Stimulated activated CD4-positive, alpha-beta T cell treated with anti-CD3 and anti-CD28 coated beads, Interleukin-15, amount 100 ng/mL, for 48 hours (primary cell): ENCODE measurements around the gene ANKRD10.

Source experiments
- DNase-seq, 2 donors: peaks; one replicate each; pipeline ENCODE4 v3.0.0-alpha.2; 2020; ENCODE audit warnings: low read depth in 2 of 2

Gene ANKRD10

GRCh38 chr13:110831437-110832204 lies 83.2 kb downstream of the ANKRD10 start:
- DNase-seq: no peak

GRCh38 chr13:110830800-110831371 lies 84.0 kb downstream of the ANKRD10 start:
- no peak for DNase-seq

GRCh38 chr13:110830331-110830730 lies 84.5 kb downstream of the ANKRD10 start:
- DNase-seq: no peak

- no peak for DNase-seq
These were observed 85.4 kb downstream of the ANKRD10 start for GRCh38 chr13:110829486-110829885.

GRCh38 chr13:110828705-110829104 lies 86.2 kb downstream of the ANKRD10 start:
- no peak for DNase-seq
